GM23248 (cell line): Measurements from ENCODE around the gene MYO1G. TPM values are rescaled to one million over a fixed set of nuclear protein-coding genes. Genes with fewer than 3 reads are reported as not detected.

Experiments
- DNase-seq: peaks from one replicate; pipeline ENCODE4 v3.0.0-alpha.2; 2015
- H2AFZ ChIP-seq: fragments of 200-600 bp; sonication (generic); 2 replicates; pipeline ENCODE4 v1.6.1; 2016; ENCODE audit warnings: antibody characterized with exemption
- H3F3A ChIP-seq: fragments of 200-600 bp; sonication (generic); 2 replicates; pipeline ENCODE4 v1.6.1; 2016; ENCODE audit warnings: mild to moderate bottlenecking, antibody characterized with exemption, mixed run types; ENCODE audit not compliant: insufficient read depth
- H3K27ac ChIP-seq: fragments of 200-600 bp; sonication (generic); 2 replicates; pipeline ENCODE4 v1.5.1; 2016; ENCODE audit warnings: mild to moderate bottlenecking
- H3K27me3 ChIP-seq: fragments of 200-600 bp; sonication (generic); replicated peaks from 2 replicates; pipeline ENCODE4 v1.6.1; 2016; ENCODE audit warnings: mild to moderate bottlenecking; ENCODE audit not compliant: insufficient read depth
- H3K36me3 ChIP-seq: fragments of 200-600 bp; sonication (generic); 2 replicates; pipeline ENCODE4 v1.6.1; 2016; ENCODE audit warnings: low read depth, mild to moderate bottlenecking
- H3K4me1 ChIP-seq: fragments of 200-600 bp; sonication (generic); 2 replicates; pipeline ENCODE4 v1.6.1; 2016; ENCODE audit warnings: mild to moderate bottlenecking; ENCODE audit not compliant: insufficient read depth
- H3K4me2 ChIP-seq: fragments of 200-600 bp; sonication (generic); one replicate; pipeline ENCODE4 v1.6.1; 2016; ENCODE audit warnings: mild to moderate bottlenecking; ENCODE audit not compliant: unreplicated experiment
- H3K4me3 ChIP-seq: fragments of 200-600 bp; sonication (generic); 2 replicates; pipeline ENCODE4 v1.5.1; 2016; ENCODE audit warnings: mild to moderate bottlenecking
- H3K79me2 ChIP-seq: fragments of 200-600 bp; sonication (generic); 2 replicates; pipeline ENCODE4 v1.6.1; 2016; ENCODE audit warnings: mild to moderate bottlenecking; ENCODE audit not compliant: insufficient read depth
- H3K9ac ChIP-seq: fragments of 200-600 bp; sonication (generic); 2 replicates; pipeline ENCODE4 v1.6.1; 2016; ENCODE audit warnings: mild to moderate bottlenecking
- H3K9me2 ChIP-seq: fragments of 200-600 bp; sonication (generic); 2 replicates; pipeline ENCODE4 v1.6.1; 2016; ENCODE audit warnings: mixed run types, mild to moderate bottlenecking, moderate library complexity; ENCODE audit not compliant: insufficient read depth
- H3K9me3 ChIP-seq: fragments of 200-600 bp; sonication (generic); one replicate; pipeline ENCODE4 v1.6.1; 2017; ENCODE audit warnings: low read depth
- H4K20me1 ChIP-seq: fragments of 200-600 bp; sonication (generic); 2 replicates; pipeline ENCODE4 v1.6.0; 2016; ENCODE audit not compliant: insufficient read depth
- EZH2 ChIP-seq: fragments of 200-600 bp; sonication (generic); IDR thresholded peaks from 2 replicates; pipeline ENCODE4 v1.6.1; 2018; ENCODE audit warnings: antibody characterized with exemption, mild to moderate bottlenecking; ENCODE audit not compliant: insufficient read depth, poor library complexity, severe bottlenecking
- EZH2phosphoT487 ChIP-seq: fragments of 200-600 bp; sonication (generic); IDR thresholded peaks from 2 replicates; pipeline ENCODE4 v1.6.1; 2018; ENCODE audit warnings: antibody characterized with exemption, moderate library complexity, mild to moderate bottlenecking, low read depth; ENCODE audit not compliant: insufficient read depth
- WGBS, 2 experiments: methylation state at CpG; one replicate each; pipeline ENCODE4 v1.1.6; 2015 to 2017; ENCODE audit warnings: low lambda C conversion rate in 2 of 2, low coverage in 1 of 2; ENCODE audit errors: missing lambda C conversion rate in 2 of 2; 5-methylcytosine and 5-hydroxymethylcytosine counted together
- in situ Hi-C: fragments of 300-500 bp; cut with MboI; formaldehyde crosslinking; loops from 2 replicates; pipeline ENCODE4 v1.15.0; 2020
- polyA plus RNA-seq: library from polyadenylated mRNA; unstranded; fragments of >200 nt; fragmentation: Nextera tagmentation; extraction: Ambion mirVana; gene quantifications from 2 replicates; pipeline ENCODE4 v1.2.1, GENCODE V29; 2016
- total RNA-seq: library from RNA; depleted of rRNA; stranded (reverse); fragments of >200 nt; shearing (Covaris generic); gene quantifications from 2 replicates; pipeline ENCODE4 v1.2.3, GENCODE V29; 2014

Gene MYO1G
- total and polyA plus RNA-seq, 2 experiments from 2014 or later: not detected

DNA sequence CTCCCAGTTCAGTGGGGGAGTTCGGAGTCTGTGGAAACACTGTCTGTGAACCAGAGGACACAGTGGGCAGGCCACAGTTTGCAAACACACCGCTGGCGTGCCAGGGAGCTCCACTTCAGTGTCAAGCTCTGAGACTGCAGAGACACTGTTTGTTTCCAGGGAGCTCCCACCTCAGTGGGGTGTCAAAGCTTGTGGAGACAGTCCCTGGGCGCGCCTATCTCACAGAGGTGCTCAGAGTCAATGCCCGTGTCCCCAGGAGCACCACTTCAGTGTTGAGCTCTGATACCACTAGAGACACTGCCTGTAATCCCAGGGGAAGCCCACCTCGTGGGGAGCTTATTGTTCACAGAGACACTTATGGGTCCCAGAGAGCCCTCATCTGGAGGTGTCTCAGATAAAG lies 4.3 kb downstream of the MYO1G start:
- TF ChIP-seq EZH2phosphoT487 (no peak), EZH2 (no peak)
- Histone ChIP-seq H3K9ac (no peak overlapping the region), H3K27me3 (no peaks in the 10 kb centered on the region), H2AFZ (no peak overlapping the region), H3K27ac (no peak overlapping the region), H3K4me1 (peaks cover 2% of the 10 kb centered on the region; the same call in 1 of the 2 replicates), H3K4me2 (no peak overlapping the region), H4K20me1 (no peaks in the 10 kb centered on the region), H3K36me3 (no peaks in the 10 kb centered on the region), H3K9me3 (no peaks in the 10 kb centered on the region), H3K9me2 (no peaks in the 10 kb centered on the region), H3F3A (no peaks in the 10 kb centered on the region), H3K79me2 (no peaks in the 10 kb centered on the region), H3K4me3 (no peak overlapping the region)
- no peak for DNase-seq
- 79 to 83% methylated on average over 7 of the region's 7 CpGs for WGBS, 2 experiments
- in situ Hi-C loops: no loop called here

DNA sequence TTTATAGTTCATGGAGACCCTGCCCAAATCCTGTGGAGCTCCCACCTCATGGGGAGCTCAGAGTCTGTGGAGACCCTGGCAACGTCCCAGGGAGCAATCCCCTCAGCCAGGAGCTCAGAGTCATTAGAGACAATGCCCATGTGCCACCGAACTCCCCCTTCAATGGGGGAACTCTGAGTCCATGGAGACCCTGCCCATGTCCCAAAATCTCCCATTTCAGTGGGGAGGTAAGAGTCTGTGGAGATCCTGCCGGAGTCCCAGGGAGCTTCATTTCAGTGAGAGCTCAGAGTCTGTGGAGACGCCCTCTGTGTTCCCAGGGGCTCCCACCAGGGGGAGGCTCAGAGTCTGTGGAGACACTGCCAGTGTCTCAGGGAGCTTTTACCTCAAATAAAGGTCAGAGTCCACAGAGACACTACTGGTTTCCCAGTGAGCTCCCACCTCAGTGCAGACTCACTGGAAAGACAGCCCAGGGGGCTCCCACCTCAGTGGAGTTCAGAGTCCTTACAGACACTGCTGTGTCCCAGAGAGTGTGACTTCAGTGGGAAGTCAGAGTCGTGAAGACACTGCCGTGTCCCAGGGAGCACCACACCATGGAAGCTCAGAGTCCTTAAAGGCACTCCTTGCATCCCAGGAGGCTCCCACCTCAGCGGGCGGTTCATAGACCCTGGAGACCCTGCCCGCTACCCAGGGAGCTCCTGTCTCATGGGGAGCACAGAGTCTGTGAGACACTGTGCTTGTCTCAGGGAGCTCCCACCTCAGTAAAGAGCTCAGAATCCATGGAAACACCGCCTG lies 5.0 kb downstream of the MYO1G start:
- Histone ChIP-seq H3F3A (no peaks in the 10 kb centered on the region), H3K4me3 (no peak overlapping the region), H3K9me2 (no peaks in the 10 kb centered on the region), H3K9me3 (no peaks in the 10 kb centered on the region), H3K4me2 (no peak overlapping the region), H3K36me3 (no peaks in the 10 kb centered on the region), H3K27me3 (no peaks in the 10 kb centered on the region), H4K20me1 (no peaks in the 10 kb centered on the region), H2AFZ (no peak overlapping the region), H3K9ac (no peak overlapping the region), H3K4me1 (no peaks in the 10 kb centered on the region), H3K79me2 (no peaks in the 10 kb centered on the region), H3K27ac (no peak overlapping the region)
- 54 to 55% methylated on average over 8 to 10 of the region's 10 CpGs for whole genome bisulfite sequencing, 2 experiments
- DNase-seq: peak; percentile 66
- TF ChIP-seq EZH2 (no peak), EZH2phosphoT487 (no peak)
- in situ Hi-C loops: no loop called here

DNA sequence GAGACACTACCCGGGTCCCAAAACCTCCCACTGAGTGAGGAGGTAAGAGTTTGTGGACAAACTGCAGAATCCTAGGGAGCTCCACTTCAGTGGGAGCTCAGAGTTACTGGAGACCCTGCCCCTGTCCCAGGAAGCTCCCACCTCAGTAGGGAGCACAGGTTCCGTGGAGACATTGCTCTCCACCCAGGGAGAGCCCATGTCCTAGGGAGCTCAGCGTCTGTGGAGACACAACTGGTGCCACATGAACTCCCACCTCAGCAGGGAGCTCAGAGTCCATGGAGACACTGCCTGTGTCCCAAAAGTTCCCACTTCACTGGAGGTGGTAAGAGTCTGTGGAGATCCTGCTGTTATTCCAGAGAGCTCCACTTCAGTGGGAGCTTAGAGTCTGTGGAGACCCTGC lies 6.3 kb downstream of the MYO1G start:
- Histone ChIP-seq H3K9me3 (no peaks in the 10 kb centered on the region), H3F3A (no peaks in the 10 kb centered on the region), H3K27ac (no peak overlapping the region), H3K79me2 (no peaks in the 10 kb centered on the region), H2AFZ (no peak overlapping the region), H3K4me1 (no peaks in the 10 kb centered on the region), H3K36me3 (no peaks in the 10 kb centered on the region), H3K9me2 (no peaks in the 10 kb centered on the region), H3K4me2 (no peak overlapping the region), H3K9ac (no peak overlapping the region), H4K20me1 (no peaks in the 10 kb centered on the region), H3K27me3 (no peaks in the 10 kb centered on the region), H3K4me3 (no peak overlapping the region)
- no peak for DNase-seq
- TF ChIP-seq EZH2phosphoT487: no peak
- TF ChIP-seq EZH2: no peak
- in situ Hi-C loops: no loop called here
- 54 to 64% methylated on average over 3 of the region's 3 CpGs for WGBS, 2 experiments

DNA sequence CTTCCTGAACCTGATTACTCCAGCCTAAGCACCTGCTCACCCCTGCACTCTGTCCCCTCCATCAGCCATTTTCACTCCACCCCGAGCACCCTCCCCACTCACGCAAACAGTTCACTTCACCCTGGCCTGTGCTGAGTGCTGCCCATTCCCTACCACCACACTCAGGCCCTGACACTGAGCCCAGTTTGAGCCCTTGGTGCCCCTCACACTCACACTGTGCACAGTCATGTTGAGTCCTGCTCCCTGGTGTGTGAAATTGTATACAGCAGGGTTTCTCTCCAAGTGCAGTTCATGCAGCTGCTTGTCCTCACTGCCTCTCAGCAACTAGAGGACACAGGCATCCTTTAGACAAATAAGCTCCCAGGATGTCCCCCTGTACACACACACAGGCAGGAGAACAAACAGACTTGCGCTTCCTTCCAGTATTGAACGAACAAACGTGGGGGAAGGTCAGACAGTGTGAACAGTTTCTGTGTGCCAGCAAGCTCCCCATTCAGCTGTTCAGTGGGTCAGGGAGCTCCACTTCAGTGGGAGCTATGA lies 6.8 kb downstream of the MYO1G start:
- Histone ChIP-seq H3K4me1 (no peaks in the 10 kb centered on the region), H2AFZ (no peak overlapping the region), H3K9ac (no peak overlapping the region), H3K36me3 (no peaks in the 10 kb centered on the region), H3K27ac (no peak overlapping the region), H3K27me3 (no peaks in the 10 kb centered on the region), H4K20me1 (no peaks in the 10 kb centered on the region), H3K79me2 (no peaks in the 10 kb centered on the region), H3K9me3 (no peaks in the 10 kb centered on the region), H3F3A (no peaks in the 10 kb centered on the region), H3K4me2 (no peak overlapping the region), H3K4me3 (no peak overlapping the region), H3K9me2 (no peaks in the 10 kb centered on the region)
- TF ChIP-seq EZH2 (no peak), EZH2phosphoT487 (no peak)
- in situ Hi-C loops: no loop called here
- no peak for DNase-seq
- WGBS, 2 experiments: 71 to 77% methylated on average over 5 of the region's 5 CpGs
